Breast epithelium (tissue), 3 donors: Measurements from ENCODE around the gene SERPINA3.

Source experiments
- POLR2A ChIP-seq: fragments of 450-650 bp; IDR thresholded peaks from one replicate; pipeline ENCODE4 v1.6.1; 2016; ENCODE audit warnings: antibody characterized with exemption, mild to moderate bottlenecking, moderate library complexity
- POLR2AphosphoS5 ChIP-seq, 3 donors: sonication (generic); formaldehyde crosslinking; IDR thresholded peaks; one replicate each; pipeline ENCODE4 v1.6.1; 2017; ENCODE audit warnings: antibody characterized with exemption in 3 of 3
- TF ChIP-seq, protein P1 (sequence below), 3 donors: fragments of 450-650 bp; IDR thresholded peaks; one replicate each; pipeline ENCODE4 v1.5.1; 2016 to 2017; ENCODE audit warnings: antibody characterized with exemption in 3 of 3, mild to moderate bottlenecking in 3 of 3, moderate library complexity in 3 of 3

DNA sequence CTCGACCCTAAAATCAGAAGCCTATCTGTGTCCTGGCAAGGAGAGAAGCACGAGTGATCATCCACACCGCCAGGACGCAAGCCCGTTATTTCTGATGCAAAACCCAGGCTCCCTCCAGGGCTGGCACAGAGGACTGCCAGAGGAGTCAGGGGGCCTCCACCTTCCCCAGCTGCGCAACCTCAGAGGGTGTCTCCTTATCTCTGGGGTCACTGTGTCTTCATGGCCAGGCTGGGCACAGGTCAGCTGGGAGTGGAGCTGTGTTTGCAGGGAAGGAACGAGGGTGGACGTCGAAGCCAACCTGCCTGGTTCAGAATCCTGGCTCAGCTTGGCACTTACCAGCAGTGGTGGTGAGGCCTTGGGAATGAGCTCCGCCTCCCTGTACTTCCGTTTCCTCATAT lies 12.0 kb upstream of the SERPINA3 start:
- TF ChIP-seq, protein P1, sequence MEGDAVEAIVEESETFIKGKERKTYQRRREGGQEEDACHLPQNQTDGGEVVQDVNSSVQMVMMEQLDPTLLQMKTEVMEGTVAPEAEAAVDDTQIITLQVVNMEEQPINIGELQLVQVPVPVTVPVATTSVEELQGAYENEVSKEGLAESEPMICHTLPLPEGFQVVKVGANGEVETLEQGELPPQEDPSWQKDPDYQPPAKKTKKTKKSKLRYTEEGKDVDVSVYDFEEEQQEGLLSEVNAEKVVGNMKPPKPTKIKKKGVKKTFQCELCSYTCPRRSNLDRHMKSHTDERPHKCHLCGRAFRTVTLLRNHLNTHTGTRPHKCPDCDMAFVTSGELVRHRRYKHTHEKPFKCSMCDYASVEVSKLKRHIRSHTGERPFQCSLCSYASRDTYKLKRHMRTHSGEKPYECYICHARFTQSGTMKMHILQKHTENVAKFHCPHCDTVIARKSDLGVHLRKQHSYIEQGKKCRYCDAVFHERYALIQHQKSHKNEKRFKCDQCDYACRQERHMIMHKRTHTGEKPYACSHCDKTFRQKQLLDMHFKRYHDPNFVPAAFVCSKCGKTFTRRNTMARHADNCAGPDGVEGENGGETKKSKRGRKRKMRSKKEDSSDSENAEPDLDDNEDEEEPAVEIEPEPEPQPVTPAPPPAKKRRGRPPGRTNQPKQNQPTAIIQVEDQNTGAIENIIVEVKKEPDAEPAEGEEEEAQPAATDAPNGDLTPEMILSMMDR (IDR thresholded peaks at IDR 0.05): no peak
- no peak for TF ChIP-seq POLR2A
- TF ChIP-seq POLR2AphosphoS5 (IDR thresholded peaks at IDR 0.05): no peak
